HepG2 (cell line): ENCODE measurements around the gene AKAP8L. TPM values are rescaled to one million over a fixed set of nuclear protein-coding genes. Genes with fewer than 3 reads are reported as not detected.
A peak's percentile ranks its signal among the peaks of the same experiment; 100 is the strongest.

Source experiments
- CREB1 ChIP-seq, 2 experiments: fragments of 450-650 bp in 1 of 2; IDR thresholded peaks; 2 replicates each; pipeline ENCODE4 v1.6.1; 2016 to 2017; ENCODE audit warnings: control low read depth in 1 of 2, mild to moderate bottlenecking in 1 of 2, missing compliant biosample characterization in 1 of 2, missing genetic modification characterization in 1 of 2
- JUN ChIP-seq: sonication (generic); formaldehyde crosslinking; IDR thresholded peaks from 2 replicates; pipeline ENCODE4 v1.4.0; 2020; ENCODE audit warnings: mild to moderate bottlenecking, missing genetic modification reagents
- MTF1 ChIP-seq: sonication (generic); formaldehyde crosslinking; IDR thresholded peaks from 2 replicates; pipeline ENCODE4 v1.5.0; 2020; ENCODE audit warnings: missing genetic modification reagents
- MYC ChIP-seq: sonication (generic); formaldehyde crosslinking; IDR thresholded peaks from 2 replicates; pipeline ENCODE4 v1.9.0; 2021; ENCODE audit warnings: missing genetic modification reagents, borderline replicate concordance
- NFE2L2 ChIP-seq: fragments of 150-350 bp; IDR thresholded peaks from 2 replicates; pipeline ENCODE4 v1.6.1; 2014; ENCODE audit warnings: low read length
- SKI ChIP-seq: fragments of 450-650 bp; IDR thresholded peaks from one replicate; pipeline ENCODE4 v1.6.1; 2018; ENCODE audit warnings: mild to moderate bottlenecking; ENCODE audit not compliant: partially characterized antibody
- SNRNP70 ChIP-seq: fragments of 200-400 bp; formaldehyde crosslinking; IDR thresholded peaks from 2 replicates; pipeline ENCODE4 v1.6.1; 2017; ENCODE audit warnings: mild to moderate bottlenecking, low read depth, low read length, moderate library complexity
- TBL1XR1 ChIP-seq: fragments of 150-350 bp; IDR thresholded peaks from 2 replicates; pipeline ENCODE4 v1.6.1; 2014; ENCODE audit warnings: borderline replicate concordance, low read length; ENCODE audit not compliant: partially characterized antibody
- ZNF17 ChIP-seq: sonication (generic); formaldehyde crosslinking; IDR thresholded peaks from 2 replicates; pipeline ENCODE4 v1.5.0; 2020; ENCODE audit warnings: mild to moderate bottlenecking, missing genetic modification reagents
- ZNF33A ChIP-seq: sonication (generic); formaldehyde crosslinking; IDR thresholded peaks from 2 replicates; pipeline ENCODE4 v1.5.1; 2020; ENCODE audit warnings: missing genetic modification reagents, mild to moderate bottlenecking, moderate library complexity, borderline replicate concordance
- ZNF501 ChIP-seq: sonication (generic); formaldehyde crosslinking; IDR thresholded peaks from 2 replicates; pipeline ENCODE4 v1.5.1; 2020; ENCODE audit warnings: mild to moderate bottlenecking, moderate library complexity, missing genetic modification reagents
- polyA plus RNA-seq, 8 experiments: library from polyadenylated mRNA; depleted of rRNA in 3 of 8; stranded (reverse) in 7 of 8; unstranded in 1 of 8; fragments of >200 nt; fragmentation: Illumina TruSeq in 4 of 8; extraction: Trizol in 4 of 8; gene quantifications; 2 replicates each; pipeline versions ENCODE4 v1.2.1 to v1.2.3, GENCODE V29; 2011 to 2016; ENCODE audit warnings: low read depth in 4 of 8, missing spikeins in 1 of 8, mixed read lengths in 1 of 8; ENCODE audit not compliant: insufficient read depth in 1 of 8
- total RNA-seq, 5 experiments: library from RNA; depleted of rRNA; stranded (reverse); fragments of >200 nt; fragmentation: Illumina TruSeq; extraction: Trizol; gene quantifications; 2 replicates each; pipeline ENCODE4 v1.2.3, GENCODE V29; 2016; ENCODE audit warnings: low read depth in 1 of 5
- TF ChIP-seq, protein P1 (sequence below): sonication (generic); formaldehyde crosslinking; IDR thresholded peaks from 2 replicates; pipeline ENCODE4 v1.9.0; 2021; ENCODE audit warnings: mild to moderate bottlenecking, missing genetic modification reagents
- TF ChIP-seq, protein P2 (sequence below): sonication (generic); formaldehyde crosslinking; IDR thresholded peaks from 2 replicates; pipeline ENCODE4 v1.4.0; 2020; ENCODE audit warnings: missing genetic modification reagents
- TF ChIP-seq, protein P3 (sequence below): sonication (generic); formaldehyde crosslinking; IDR thresholded peaks from 2 replicates; pipeline ENCODE4 v1.4.0; 2020; ENCODE audit warnings: mild to moderate bottlenecking, missing genetic modification reagents
- TF ChIP-seq, protein P4 (sequence below): sonication (generic); formaldehyde crosslinking; IDR thresholded peaks from 2 replicates; pipeline ENCODE4 v1.9.0; 2021; ENCODE audit warnings: missing genetic modification reagents, borderline replicate concordance

Gene AKAP8L
- total and polyA plus RNA-seq, 2 of the 13 experiments (the other 11 are each of a cell fraction or from before 2014, with no cell fraction given): 48.2 to 49.6 TPM

- TF ChIP-seq, protein P1, sequence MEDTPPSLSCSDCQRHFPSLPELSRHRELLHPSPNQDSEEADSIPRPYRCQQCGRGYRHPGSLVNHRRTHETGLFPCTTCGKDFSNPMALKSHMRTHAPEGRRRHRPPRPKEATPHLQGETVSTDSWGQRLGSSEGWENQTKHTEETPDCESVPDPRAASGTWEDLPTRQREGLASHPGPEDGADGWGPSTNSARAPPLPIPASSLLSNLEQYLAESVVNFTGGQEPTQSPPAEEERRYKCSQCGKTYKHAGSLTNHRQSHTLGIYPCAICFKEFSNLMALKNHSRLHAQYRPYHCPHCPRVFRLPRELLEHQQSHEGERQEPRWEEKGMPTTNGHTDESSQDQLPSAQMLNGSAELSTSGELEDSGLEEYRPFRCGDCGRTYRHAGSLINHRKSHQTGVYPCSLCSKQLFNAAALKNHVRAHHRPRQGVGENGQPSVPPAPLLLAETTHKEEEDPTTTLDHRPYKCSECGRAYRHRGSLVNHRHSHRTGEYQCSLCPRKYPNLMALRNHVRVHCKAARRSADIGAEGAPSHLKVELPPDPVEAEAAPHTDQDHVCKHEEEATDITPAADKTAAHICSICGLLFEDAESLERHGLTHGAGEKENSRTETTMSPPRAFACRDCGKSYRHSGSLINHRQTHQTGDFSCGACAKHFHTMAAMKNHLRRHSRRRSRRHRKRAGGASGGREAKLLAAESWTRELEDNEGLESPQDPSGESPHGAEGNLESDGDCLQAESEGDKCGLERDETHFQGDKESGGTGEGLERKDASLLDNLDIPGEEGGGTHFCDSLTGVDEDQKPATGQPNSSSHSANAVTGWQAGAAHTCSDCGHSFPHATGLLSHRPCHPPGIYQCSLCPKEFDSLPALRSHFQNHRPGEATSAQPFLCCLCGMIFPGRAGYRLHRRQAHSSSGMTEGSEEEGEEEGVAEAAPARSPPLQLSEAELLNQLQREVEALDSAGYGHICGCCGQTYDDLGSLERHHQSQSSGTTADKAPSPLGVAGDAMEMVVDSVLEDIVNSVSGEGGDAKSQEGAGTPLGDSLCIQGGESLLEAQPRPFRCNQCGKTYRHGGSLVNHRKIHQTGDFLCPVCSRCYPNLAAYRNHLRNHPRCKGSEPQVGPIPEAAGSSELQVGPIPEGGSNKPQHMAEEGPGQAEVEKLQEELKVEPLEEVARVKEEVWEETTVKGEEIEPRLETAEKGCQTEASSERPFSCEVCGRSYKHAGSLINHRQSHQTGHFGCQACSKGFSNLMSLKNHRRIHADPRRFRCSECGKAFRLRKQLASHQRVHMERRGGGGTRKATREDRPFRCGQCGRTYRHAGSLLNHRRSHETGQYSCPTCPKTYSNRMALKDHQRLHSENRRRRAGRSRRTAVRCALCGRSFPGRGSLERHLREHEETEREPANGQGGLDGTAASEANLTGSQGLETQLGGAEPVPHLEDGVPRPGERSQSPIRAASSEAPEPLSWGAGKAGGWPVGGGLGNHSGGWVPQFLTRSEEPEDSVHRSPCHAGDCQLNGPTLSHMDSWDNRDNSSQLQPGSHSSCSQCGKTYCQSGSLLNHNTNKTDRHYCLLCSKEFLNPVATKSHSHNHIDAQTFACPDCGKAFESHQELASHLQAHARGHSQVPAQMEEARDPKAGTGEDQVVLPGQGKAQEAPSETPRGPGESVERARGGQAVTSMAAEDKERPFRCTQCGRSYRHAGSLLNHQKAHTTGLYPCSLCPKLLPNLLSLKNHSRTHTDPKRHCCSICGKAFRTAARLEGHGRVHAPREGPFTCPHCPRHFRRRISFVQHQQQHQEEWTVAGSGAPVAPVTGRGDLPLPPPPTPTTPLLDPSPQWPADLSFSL: peak; percentile 92
- TF ChIP-seq NFE2L2 (no peak), MYC (no peak), JUN (CRISPR knock-in tag) (no peak), MTF1 (no peak), TBL1XR1 (no peak), ZNF33A (CRISPR knock-in tag) (no peak), ZNF501 (CRISPR knock-in tag) (no peak; the same call in 1 of the 2 replicates), SNRNP70 (no peak), CREB1 (IDR thresholded peaks at IDR 0.05) (peak; percentile 64; the same call in 1 of the 2 replicates), CREB1 (CRISPR knock-in tag; IDR thresholded peaks at IDR 0.05) (no peak; the same call in 1 of the 2 replicates), ZNF17 (CRISPR knock-in tag) (no peak), SKI (no peak)
- TF ChIP-seq, protein P2, sequence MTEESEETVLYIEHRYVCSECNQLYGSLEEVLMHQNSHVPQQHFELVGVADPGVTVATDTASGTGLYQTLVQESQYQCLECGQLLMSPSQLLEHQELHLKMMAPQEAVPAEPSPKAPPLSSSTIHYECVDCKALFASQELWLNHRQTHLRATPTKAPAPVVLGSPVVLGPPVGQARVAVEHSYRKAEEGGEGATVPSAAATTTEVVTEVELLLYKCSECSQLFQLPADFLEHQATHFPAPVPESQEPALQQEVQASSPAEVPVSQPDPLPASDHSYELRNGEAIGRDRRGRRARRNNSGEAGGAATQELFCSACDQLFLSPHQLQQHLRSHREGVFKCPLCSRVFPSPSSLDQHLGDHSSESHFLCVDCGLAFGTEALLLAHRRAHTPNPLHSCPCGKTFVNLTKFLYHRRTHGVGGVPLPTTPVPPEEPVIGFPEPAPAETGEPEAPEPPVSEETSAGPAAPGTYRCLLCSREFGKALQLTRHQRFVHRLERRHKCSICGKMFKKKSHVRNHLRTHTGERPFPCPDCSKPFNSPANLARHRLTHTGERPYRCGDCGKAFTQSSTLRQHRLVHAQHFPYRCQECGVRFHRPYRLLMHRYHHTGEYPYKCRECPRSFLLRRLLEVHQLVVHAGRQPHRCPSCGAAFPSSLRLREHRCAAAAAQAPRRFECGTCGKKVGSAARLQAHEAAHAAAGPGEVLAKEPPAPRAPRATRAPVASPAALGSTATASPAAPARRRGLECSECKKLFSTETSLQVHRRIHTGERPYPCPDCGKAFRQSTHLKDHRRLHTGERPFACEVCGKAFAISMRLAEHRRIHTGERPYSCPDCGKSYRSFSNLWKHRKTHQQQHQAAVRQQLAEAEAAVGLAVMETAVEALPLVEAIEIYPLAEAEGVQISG (CRISPR knock-in tag): 0 out of 2 replicates have a peak, but pooled peaks have one; percentile 15
- TF ChIP-seq, protein P3, sequence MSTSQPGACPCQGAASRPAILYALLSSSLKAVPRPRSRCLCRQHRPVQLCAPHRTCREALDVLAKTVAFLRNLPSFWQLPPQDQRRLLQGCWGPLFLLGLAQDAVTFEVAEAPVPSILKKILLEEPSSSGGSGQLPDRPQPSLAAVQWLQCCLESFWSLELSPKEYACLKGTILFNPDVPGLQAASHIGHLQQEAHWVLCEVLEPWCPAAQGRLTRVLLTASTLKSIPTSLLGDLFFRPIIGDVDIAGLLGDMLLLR (CRISPR knock-in tag): no peak
- TF ChIP-seq, protein P4, sequence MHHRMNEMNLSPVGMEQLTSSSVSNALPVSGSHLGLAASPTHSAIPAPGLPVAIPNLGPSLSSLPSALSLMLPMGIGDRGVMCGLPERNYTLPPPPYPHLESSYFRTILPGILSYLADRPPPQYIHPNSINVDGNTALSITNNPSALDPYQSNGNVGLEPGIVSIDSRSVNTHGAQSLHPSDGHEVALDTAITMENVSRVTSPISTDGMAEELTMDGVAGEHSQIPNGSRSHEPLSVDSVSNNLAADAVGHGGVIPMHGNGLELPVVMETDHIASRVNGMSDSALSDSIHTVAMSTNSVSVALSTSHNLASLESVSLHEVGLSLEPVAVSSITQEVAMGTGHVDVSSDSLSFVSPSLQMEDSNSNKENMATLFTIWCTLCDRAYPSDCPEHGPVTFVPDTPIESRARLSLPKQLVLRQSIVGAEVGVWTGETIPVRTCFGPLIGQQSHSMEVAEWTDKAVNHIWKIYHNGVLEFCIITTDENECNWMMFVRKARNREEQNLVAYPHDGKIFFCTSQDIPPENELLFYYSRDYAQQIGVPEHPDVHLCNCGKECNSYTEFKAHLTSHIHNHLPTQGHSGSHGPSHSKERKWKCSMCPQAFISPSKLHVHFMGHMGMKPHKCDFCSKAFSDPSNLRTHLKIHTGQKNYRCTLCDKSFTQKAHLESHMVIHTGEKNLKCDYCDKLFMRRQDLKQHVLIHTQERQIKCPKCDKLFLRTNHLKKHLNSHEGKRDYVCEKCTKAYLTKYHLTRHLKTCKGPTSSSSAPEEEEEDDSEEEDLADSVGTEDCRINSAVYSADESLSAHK (CRISPR knock-in tag): no peak
Measured at GRCh38 chr19:15437355-15438123, 18.8 kb upstream of the AKAP8L start (continued).
